KBM-7 (cell line): ENCODE results near the gene UBE2O.
A peak's percentile ranks its signal among the peaks of the same experiment; 100 is the strongest.

Experiments used
- DNase-seq: peaks from one replicate; pipeline ENCODE4 v3.0.0-alpha.2; 2015
- in situ Hi-C: fragments of 300-500 bp; cut with MboI; formaldehyde crosslinking; loops from 2 replicates; pipeline ENCODE4 v1.14.3; 2020; ENCODE audit warnings: low sequenced_read_pairs, low pct_unique_long_range_greater_than_20kb, mixed read lengths

The UBE2O gene

GRCh38 chr17:76383546-76384221, 69.3 kb downstream of the UBE2O start:
- peak; percentile 76 for DNase-seq
- in situ Hi-C loops: no loop called here

DNA sequence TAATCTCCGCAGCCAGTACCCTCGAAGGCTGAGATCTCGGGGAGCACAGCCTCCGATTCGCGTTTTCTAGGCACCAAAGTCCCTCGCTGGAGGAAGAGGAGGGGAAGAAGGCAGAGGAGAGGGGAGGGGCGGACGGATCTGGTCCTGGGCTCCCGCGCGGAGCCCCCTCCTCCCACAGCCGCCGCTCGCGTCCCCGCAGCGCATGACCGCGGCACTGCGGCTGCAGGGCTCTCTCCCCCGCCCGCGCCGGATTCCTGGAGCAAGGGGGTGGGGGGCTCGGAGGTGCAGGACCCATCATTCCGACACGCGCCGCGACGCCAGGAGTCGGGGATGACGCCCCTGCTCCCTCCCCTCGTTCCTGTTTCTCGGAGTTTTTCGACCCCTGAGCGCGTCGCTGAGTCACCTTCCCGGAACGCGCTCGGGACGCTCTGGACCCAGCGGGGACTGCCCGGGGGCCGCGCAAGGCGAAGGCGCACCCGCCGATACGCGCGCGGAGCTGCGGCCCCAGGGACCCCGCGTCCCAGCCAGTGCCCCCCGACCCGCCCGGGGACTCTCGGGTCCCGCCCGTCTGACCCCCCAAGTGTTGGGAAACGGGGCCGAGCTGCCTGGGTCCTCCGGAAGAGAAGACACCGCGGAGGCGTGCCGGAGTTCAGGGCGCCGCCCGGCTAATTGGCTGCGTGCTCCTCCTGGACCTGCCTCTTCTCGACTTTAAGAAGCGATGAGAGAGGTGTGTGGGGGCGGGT, 70.0 kb downstream of the UBE2O start:
- DNase-seq: peak; percentile 49
- in situ Hi-C loops: no loop called here

- in situ Hi-C loops: no loop called here
- DNase-seq: no peak
These were observed 70.6 kb downstream of the UBE2O start for GRCh38 chr17:76382351-76382802.

DNA sequence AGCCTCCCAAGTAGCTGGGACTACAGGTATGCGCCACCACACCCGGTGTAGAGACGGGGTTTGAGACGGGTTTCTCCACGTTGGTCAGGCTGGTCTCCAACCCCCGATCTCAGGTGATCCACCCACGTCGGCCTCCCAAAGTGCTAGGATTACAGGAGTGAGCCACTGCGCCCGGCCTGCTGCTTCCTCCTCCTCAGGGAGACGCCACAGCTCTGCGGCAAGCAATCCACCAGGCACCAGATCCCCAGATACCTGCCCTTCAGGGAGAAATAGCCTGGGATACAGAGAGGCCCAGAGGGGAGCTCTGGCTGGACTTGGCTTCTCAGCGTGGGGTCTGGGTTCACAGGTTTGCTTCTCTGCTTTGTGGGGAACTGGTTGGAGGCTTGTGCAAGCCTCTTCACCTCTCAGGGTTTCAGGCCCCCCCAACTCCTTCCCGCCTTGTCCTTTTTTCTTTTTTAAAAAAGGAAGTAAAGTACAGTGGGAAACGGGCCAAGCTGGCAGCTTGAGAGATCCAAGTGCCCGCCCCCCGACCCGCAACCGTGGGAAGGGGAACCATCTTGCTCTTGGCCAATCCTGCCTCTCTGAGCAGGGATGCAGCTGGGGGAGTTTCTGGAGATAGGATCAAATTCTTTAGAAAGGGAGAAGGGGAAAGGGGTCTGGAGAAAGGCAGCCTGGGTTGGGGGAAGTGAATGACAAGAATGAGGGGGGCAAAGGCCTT, 71.2 kb downstream of the UBE2O start:
- peak; percentile 85 for DNase-seq
- in situ Hi-C loops: no loop called here

- DNase-seq: no peak
- in situ Hi-C loops: no loop called here
These were observed 73.1 kb downstream of the UBE2O start for GRCh38 chr17:76379646-76380376.

GRCh38 chr17:76379275-76379641, 73.7 kb downstream of the UBE2O start:
- no peak for DNase-seq
- in situ Hi-C loops: no loop called here

GRCh38 chr17:76378548-76379274, 74.2 kb downstream of the UBE2O start:
- in situ Hi-C loops: no loop called here
- peak; percentile 14 for DNase-seq

- in situ Hi-C loops: no loop called here
- no peak for DNase-seq
These were observed 76.4 kb downstream of the UBE2O start for GRCh38 chr17:76376318-76377133.

DNA sequence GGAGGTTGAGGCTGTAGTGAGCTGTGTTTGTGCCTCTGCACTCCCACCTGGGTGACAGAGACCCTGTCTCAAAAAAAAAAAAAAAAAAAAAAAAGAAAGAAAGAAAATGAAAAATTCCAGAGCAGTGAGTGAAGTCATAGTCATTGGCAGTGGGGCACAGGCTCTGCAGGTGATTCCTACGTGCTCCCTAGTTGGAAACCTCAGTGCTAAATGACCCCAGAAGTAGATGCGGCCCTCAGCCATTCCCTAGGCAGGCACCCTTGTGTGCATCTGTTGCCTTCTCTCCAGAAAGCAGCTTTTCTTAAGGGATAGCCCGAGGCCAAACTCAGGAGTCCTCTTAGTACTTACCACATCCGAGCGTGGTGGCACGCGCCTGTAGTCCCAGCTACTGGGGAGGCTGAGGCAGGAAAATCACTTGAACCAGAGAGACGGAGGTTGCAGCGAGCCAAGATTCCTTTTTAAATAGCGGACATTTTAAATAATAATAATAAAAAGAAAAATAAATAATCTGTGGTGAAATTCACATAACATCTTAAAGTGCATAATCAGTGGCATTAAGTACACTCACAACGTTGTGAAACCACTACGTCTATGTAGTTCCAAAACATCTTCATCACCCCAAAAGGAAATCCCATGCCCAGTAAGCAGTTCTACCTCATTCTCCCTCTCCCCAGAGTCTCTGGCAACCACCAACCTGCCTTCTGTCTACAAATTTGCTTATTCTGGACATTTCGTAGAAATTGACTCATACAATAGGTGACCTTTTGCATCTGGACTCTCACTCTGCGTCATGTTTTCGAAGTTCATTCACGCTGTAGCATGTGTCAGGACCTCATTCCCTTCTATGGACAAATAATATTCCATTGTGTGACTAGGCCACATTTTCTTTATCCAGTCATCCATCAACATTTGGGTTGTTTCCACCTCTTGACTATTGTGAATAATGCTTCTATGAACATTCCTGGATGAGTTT, 81.0 kb downstream of the UBE2O start:
- in situ Hi-C loops: no loop called here
- DNase-seq: no peak

DNA sequence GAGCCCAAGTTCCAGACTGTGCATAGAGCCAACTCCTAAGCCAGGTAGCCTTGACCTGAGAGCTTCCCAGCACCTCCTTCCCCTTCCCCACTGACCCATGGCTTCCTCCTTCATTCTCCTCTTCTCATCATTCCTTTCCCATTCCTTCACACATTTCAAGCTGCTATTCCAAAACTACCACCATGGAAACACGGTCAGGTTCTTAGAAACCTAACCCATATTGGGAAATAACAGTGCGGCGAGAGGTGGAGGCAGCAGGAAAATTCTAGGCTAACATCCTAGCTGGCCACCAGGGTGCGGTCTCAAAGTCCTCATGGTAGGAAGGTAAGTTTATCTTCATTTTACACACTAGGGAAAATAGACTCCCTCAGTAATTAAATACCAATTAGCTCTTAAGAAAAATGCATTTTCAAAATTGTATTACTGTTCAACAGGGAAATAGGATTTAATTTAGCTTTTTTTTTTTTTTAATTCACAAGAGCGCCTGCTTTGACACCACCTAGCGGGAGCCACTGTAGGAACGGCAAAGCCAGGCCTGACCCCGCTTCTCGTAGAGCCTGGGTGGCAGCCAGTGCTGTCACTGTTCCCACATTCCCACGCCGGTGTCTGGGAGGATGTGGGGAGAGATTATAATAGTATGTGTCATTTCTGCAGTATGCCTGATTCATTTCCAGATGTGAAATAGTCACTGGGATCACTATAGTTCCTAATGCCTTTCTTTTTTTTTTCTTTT, 82.5 kb downstream of the UBE2O start:
- no peak for DNase-seq
- in situ Hi-C loops: no loop called here

DNA sequence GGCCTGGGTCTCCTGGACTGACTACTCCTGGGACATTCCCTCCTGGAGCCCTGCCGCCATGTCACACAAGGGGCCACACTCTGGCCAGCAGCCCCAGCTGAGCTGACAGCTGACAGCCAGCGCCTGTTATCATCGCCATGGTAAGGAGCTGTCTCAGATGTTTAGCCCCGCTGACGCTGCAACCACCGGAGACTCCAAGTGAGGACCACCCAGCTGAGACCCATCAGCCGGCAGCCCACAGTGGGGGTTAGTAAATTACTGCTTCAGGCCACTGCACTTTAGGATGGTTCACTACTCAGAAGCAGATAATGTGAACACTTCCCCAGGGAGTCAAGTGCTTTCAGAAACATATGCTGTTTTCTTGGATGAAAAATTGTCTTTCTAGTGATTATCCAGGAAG, 83.1 kb downstream of the UBE2O start:
- no peak for DNase-seq
- in situ Hi-C loops: no loop called here

- no peak for DNase-seq
- in situ Hi-C loops: no loop called here
These were observed 83.6 kb downstream of the UBE2O start for GRCh38 chr17:76369379-76369778.

GRCh38 chr17:76368545-76368944, 84.4 kb downstream of the UBE2O start:
- in situ Hi-C loops: no loop called here
- DNase-seq: no peak

- no peak for DNase-seq
- in situ Hi-C loops: no loop called here
These were observed 85.3 kb downstream of the UBE2O start for GRCh38 chr17:76367642-76368041.

DNA sequence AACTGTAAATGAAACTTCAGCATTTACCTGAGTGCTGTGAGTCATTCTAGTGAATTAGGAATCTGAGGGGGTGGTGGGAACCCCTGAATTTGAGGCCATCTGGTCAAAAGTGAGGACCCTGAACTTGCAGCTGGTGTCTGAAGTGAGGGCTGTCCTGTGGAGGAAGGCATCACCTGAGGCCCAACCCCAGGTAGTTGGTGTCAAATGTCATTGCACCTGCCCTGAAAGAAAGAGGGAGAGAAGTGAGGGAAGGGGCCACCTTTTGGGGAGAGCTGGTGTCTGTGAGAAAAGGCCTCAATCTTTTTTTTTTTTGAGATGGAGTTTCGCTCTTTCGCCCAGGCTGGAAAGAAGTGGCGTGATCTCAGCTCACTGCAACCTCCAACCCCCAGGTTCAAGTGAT, 86.7 kb downstream of the UBE2O start:
- DNase-seq: no peak
- in situ Hi-C loops: no loop called here

- no peak for DNase-seq
- in situ Hi-C loops: no loop called here
These were observed 87.6 kb downstream of the UBE2O start for GRCh38 chr17:76365256-76365903.
